HG02588 (cell line): ENCODE measurements around the gene COPB2.
"Not testable (repeated sequence)": the region's sequence is repeated elsewhere in the genome, so short reads cannot be mapped to it uniquely, and the experiment has no call there.

ENCODE experiments used
- ATAC-seq: cut with Tn5 transposase; IDR thresholded peaks from one replicate; pipeline ENCODE4 v1.9.1; 2021; ENCODE audit warnings: mild to moderate bottlenecking, moderate library complexity; ENCODE audit not compliant: unreplicated experiment

Gene COPB2

DNA sequence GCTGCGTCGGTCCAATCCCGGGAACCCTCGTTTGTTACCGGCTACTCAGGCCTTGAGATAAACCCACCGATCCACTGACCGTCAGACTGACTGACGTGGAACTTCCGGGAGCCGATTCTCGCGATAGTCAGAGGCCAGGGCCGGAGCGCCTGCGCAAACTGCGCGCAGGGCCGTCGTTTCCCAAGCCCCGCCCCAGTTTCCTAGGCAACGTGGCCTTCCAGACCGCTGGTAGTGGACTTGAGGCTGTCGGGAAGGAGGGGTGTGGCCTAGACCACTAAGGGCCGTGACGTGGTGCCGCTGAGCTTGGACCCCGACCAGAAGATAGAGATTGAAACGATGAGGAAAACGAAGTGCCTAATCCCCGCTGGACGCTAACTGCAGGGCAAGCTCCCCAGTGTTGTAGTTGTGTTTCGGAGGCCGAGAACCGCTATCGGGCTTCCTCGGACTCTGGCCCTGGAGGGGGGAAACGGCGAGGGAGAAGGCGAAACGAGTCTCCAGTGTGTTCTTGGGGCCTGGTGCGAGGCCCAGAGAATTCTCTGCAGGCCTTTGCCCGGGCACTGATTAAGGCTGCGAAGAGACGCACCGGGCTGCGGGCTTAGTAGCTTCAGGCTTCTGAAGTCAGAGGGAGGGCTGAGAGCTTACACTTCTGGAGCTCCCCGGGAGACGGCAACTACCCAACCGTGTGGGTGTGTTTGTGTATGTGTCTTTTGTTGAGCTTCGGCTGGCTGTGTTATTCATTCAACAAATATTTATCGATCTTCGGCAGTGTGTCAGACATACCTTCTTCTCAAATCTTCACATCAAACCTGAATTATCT is at the start of gene COPB2:
Gene COPB2 (minus strand): TSS at position 96 of the 817 bp plus-strand sequence. CDS start 97 bp downstream, outside the sequence.
- ATAC-seq, result peak; percentile 99

DNA sequence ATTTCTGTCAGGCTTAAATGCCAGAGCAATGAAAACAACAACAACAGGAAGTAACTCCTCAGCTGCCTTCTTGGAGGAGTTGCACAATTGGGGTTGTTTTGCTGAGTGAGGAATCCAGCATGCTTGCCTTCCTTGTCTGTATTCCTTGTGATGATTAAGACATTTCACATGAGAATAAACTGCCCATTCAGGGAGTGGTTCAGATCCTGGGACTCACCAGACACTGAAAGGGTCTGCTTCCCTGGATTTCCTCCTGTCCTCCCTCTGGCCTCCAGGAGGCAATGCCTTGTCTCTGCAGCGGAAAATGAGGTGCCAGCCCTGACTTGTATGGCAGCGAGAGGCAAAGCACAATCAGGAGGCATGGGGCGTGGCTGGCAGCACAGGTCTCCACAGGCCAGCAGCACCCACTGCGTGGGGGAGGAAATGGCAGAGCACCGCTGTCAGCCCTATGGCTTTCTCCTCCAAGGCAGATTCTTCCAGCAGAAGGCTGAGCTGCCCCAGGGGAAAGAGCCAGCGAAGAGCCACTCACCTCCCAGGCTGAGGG is 45.4 kb upstream of the COPB2 start:
- no peak for ATAC-seq

DNA sequence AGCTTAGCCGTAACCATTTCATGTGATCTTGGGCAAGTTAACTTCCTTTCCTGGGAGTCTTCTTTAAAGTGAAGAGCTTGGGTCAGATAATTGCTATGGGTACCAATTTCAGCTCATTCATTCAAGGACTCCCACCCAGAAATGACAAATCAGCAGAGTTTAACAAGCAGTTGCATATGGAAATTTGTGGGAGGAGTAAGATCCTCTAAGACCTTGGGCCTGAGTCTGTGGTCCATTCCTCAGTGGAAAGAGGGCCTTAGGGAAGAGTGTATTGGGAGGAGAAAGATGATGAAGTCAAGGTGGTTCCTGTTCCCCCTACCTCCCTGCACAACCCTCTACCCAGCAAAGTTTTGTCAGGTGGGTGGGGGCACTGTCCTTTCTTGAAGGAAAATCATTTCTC is 44.8 kb upstream of the COPB2 start:
- no peak for ATAC-seq

DNA sequence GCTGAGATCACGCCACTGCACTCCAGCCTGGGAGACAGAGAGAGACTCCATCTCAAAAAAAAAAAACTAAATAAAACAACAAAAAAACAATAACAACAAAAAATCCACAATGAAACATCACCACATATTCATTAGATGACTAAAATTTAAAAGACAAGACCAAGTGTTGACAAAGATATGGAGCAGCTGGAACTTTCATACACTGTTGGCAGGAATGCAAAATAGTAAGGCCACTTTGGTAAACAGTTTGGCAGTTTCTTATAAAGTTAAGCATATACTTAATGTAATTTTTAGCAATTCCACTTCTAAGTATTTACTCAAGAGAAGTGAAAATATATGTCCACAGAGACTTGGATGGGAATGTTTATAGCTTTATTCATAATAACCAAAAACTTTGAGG is 43.6 kb upstream of the COPB2 start:
- ATAC-seq, result no peak

DNA sequence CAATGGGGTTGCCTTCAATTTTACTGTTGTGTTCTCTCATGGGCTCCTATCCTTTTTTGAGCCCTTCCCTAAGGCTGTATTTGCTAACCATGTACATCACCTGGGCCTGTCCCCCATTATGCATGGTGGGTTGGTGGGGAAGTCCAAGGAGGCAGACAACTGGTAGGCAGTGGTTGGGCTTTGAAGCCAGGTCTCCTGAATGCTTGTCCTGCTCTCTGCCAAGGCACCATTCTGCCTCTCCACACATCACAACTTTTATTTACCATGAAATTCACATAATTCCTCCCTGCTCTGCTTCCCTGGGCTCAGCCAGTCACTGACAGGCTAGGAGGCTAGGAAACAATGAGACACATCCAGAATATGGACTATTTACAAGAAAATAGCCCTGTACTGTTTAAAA is 41.0 kb upstream of the COPB2 start:
- no peak for ATAC-seq

DNA sequence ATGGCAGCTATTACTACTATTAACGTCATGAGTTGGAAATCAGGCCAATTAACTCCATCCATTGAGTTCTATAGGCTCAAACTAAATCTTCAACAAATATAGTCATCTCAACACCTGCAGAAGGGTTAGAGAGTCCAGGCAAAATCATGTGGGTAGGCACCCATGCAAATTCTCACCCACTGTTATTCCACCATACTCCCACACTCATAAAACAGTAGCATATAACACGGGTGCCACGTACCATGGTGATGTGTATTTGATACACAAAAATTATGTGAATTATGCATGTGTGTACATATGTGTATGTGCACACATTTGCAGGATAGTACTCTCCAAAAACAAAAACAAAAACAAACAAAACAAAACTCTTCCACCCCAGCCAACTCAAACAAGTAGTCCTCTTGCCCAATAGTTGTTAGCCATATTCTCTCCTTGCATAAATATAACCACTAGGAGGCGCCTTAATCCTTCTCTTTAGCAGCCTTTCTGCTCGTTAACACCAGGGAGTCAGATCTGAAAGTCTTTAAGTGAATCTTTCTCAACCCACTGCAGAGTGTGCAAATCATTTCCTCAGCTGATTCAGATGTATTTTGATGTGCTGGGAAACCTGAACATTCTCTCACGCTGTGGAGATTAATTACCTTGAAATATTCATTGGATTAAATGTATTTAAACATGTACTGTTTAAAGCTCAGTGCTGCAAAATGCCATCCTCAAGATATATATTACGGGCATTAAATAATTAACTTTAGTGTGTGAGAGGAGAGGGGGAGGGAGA is 38.0 kb upstream of the COPB2 start:
- ATAC-seq, result peak; percentile 74

DNA sequence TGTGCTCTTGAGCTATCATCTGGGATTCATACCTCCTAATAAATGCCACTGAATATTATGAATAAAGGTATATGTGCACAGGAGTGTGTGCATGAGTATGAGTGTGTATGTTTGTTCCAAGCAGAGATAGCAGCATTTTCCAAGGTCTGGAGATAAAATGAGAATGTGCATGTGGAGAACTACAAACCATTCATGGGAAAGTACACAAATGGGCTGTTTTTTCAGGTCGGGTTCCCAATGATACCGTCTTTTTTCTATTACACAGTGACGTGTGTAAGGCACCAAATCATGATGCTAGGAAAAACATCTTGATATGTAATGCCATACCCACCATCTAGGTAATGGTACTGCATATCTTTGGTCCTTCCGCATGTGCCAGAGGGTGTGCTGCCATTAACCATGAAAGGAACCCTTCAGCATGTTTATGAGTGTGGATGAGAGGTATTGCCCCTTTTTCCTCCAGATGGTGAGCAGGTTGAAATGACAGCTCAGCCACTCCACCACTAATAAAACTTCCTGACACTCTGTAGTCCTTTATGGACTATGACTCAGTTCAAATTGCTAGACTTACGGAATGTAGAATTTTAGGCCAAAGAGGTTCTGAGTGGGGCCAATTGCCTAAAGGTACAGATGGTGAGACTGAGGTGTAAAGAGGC is 36.4 kb upstream of the COPB2 start:
- no peak for ATAC-seq

DNA sequence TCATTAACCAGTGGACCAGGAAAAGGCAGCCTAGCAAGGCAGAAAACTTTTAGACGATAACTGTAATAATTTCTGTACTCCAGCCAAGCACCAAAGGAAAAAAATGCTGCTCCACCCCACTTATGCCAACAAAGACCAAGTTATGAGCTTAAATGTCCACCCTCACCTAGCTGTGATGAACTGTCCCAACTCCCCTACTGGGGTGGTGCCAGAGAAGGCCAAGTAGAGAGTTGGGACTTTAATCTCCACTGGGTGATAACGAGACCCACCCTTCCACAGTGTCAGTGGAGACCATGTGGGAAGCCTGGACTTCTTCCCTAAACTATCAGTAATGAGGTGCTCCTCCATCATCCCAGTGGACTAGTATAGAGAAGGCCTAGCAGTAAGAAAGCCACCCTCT is 33.8 kb upstream of the COPB2 start:
- no peak for ATAC-seq

DNA sequence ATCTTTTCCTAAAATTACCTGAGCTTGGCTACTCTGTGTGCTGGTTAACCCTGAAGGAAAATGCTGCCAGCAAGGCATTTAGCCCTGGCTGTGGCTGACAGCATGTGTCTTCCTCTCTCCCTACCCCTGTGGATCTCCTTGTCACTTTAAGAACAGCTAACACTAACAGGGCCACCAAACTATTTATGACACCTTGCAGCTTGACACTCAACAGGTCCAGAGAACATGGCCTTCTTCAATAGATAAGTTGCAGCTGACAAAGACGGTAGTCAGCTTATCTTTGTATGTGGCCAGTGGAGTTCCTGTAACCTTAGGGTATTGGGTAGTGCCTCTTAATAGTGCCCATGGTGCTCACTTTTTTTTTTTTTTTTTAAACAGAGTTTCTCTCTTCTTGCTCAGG is 32.0 kb upstream of the COPB2 start:
- no peak for ATAC-seq

DNA sequence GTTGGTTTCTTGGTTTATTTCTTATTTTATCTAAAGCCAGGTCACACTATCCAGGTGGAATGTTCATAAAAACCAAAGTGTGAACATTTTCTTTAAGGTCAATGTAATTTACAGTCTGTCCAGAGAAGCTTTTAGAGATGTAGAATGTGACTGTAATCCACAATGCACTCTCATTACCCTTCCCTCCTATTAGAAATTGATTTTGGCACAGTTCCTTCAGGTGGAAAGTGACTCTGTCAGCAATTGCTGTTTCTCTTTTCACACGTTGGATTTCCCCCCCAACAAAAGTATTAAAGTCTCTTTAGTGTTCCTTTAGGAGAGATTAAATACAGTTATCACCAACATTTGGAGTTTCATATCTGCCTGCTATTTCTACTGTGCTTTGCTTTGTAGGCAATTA is 31.6 kb upstream of the COPB2 start:
- ATAC-seq, result no peak

DNA sequence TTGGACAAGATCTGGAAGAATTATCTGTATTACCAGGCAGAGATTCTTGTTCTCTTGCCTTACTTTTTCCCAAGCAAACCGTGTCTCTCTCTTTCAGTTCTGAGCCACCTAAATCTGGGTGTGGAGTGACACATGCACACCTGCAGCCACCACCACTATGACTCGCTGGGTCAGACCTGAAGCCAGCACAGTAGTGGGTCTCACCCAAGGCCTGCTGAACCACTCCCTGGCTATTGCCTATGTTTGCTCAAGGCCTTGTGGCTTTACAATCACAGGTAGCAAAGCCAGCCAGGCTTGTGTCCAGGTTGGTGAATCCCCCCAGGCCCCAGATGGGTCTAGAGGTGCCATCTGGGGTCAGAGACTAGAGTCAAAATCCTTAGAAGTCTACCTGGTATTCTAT is 28.7 kb upstream of the COPB2 start:
- ATAC-seq, result no peak

DNA sequence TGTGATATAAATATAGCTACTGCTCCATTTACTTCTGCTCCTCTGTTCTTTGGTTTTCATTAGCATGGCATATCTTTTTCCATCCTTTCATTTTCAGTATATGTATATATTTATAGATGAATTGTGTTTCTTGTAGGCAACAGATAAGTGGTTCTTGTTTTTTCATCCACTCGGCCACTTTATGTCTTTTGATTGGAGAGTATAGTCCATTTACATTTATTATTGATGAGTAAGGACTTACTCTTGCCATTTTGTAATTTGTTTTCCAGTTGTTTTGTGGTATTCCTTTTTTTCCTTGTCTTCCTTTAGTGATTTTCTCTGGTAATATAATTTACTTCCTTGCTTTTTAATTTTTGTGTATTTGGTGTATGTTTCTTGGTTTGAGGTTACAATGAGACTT is 26.8 kb upstream of the COPB2 start:
- no peak for ATAC-seq

DNA sequence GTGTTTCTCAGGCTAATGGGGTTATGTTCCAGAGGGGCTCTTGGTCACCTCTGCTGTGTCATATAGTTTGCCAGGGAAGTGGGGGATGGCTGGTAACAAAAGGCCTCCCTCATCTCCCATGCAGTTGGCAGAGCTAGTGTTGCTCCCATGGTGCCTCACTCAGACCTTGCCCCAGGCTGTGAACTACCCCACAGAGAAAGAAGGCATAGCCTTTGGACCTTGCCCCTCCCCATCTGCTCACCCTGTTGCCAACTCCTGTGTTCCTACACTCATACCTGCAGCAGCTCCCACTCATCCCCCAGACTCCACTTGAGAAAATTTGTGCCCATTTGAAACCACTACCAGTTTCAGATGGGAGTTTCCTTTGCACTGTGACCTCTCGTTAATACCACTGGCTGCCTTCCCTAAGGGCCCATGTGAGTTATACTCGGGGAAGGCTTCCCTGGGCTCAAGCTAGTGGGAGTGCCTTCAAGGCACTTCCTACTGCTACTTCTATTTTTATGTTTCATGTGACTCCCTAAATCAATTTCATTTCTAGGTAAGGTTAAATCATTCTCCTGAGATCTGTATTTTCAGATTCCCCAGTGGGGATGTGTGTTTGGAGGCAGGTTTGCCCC is 25.3 kb upstream of the COPB2 start:
- no peak for ATAC-seq

DNA sequence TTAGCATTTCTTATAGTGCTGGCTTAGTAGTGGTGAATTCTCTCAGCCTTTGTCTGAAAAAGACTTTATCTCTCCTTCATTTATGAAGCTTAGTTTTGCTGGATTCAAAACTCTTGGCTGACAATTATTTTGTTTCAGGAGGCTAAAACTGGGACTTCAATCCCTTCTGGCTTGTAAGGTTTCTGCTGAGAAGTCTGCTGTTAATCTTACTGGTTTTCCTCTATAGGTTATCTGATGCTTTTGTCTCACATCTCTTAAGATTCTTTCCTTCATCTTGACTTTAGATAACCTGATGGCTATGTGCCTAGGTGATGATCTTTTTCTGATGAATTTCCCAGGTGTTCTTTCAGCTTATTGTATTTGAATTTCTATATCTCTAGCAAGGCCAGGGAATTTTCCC is 23.4 kb upstream of the COPB2 start:
- ATAC-seq, result not testable (repeated sequence)

DNA sequence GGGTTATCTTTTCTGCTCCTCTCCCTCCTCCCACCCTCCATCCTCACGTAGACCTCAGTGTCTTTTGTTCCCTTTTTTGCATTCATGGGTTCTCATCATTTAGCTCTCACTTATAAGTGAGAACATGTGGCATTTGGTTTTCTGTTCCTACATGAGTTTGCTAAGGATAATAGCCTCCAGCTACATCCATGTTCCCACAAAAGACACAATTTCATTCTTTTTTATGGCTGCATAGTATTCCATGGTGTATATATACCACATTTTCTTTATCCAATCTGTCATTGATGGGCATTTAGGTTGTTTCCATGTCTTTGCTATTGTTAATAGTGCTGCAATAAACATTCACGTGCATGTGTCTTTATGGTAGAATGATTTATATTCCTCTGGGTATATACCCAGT is 11.7 kb upstream of the COPB2 start:
- not testable (repeated sequence) for ATAC-seq

DNA sequence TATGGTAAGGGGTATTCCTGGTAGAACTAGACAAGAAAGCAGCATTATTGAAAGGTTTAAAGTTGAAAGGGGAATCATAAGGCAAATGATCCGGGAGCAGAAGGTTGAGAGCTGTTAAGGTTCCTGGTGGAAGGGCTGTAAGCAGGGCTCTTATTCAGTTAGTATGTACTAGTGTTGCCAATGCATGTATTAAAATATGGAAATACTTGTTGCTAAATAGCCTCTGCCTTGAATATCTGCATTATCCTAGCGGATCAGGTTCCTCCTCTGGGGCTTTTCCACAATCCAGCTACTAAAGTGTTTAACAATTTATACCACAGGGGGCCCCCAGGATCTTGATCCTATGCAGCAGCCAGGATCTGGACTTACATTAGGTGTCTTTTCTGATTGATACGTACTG is 7.3 kb upstream of the COPB2 start:
- no peak for ATAC-seq

DNA sequence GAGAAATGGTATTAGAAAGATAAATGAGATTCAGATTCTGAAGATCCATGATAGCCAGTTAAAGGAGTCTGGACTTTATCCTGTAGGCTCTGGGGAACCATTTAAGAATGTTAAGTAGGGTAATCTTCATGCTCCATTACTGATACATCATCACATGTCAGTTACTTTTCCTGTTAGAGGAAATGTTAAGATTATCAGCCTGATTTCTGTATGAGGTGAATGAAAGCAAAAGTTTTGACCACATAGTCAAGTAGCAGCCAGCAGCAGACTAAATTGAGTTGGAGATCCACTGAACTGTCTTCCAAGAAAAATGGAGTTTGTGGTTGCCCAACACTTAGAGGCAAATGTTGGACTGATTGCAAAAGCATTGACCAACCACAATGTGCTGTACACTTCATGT is 4.7 kb upstream of the COPB2 start:
- no peak for ATAC-seq

DNA sequence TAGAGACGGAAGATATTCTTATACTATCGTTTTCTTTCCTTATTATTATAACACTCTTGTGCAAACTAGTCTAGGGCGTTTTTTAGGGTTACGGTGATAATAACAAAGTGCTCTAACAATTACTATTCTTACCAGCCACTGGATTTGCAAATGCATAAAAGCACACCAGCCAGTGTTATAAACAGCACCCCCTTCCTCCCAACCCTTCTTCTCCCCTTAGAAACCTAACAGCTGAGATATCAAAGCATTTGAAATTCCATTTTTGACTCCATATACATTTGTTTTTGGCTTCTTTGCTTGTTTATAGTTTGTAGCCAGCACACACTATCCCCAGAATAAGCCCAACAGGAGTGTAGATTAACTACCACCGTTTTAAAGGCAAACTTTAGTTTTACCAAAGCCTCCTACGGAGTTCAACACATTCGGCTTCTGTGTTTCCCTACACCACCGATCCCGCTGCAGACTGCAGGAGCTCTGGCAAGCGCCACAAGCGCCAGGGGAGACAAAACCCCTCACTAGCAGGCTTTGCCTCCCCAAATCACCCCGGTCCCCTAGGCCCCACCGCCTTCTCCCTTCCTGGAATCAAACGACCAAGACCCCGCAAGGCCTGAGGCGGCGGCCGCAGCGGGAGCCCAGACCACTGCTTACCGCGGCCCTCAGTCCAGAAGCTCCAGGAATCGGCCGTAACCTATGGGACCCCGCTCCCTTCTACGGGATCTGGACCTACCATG is 461 bp downstream of the COPB2 start:
- ATAC-seq, result no peak

DNA sequence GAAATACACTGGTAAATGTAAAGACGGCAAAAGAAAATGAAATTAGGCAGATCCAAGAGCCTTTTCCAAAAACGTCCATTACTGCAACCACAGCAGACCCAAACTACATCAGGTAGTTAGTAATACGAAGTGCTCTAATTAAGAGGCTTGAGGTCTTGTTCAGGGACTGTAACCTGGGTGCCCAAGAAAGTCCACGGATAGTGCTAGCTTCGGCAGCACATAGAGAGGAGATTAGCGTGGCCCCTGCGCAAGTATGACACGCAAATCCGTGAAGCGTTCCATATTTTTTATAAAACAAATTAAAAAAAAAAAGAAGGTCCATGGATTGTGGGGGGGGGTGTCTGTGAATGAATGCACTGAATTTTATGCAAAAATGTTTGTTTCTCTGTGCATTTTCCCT is 1.4 kb downstream of the COPB2 start:
- no peak for ATAC-seq

DNA sequence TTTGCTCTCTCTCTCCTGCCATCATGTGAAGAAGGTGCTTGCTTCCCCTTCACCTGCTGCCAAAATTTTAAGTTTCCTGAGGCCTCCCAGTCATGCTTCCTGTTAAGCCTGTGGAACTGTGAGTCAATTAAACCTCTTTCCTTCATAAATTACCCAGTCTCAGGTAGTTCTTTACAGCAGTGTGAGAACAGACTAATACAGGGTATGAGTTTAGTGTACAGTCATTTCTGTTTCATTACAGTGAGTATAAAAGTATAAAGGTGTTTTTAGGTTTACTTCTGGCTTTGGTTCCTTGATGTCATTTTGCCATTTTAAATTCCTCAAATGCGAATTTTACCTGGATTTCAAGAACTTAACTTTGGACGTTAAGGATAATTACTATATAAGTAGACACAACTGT is 7.2 kb downstream of the COPB2 start:
- ATAC-seq, result not testable (repeated sequence)
